GM23338 (cell line): Measurements from ENCODE around the gene SFT2D1. TPM values are rescaled to one million over a fixed set of nuclear protein-coding genes. Genes with fewer than 3 reads are reported as not detected.

Experiments
- polyA plus RNA-seq: library from polyadenylated mRNA; unstranded; fragments of >200 nt; fragmentation: Nextera tagmentation; extraction: Ambion mirVana; gene quantifications from 2 replicates; pipeline ENCODE4 v1.2.1, GENCODE V29; 2016
- total RNA-seq: library from RNA; depleted of rRNA; stranded (reverse); fragments of >200 nt; shearing (Covaris generic); gene quantifications from 2 replicates; pipeline ENCODE4 v1.2.3, GENCODE V29; 2014; rRNA removed

SFT2D1 gene
- total and polyA plus RNA-seq, 2 experiments from 2014 or later = 74.7 to 120 TPM

Other genes with a start within 250 kb of the SFT2D1 start
- 0.39 TPM in 1 of 2 replicates, not detected in the other for gene TBXT, start 174.7 kb downstream of the SFT2D1 start, total RNA-seq
- gene TBXT, start 174.7 kb downstream of the SFT2D1 start, polyA plus RNA-seq = 0.23 and 0.42 TPM in 2 replicates
- 0.08 and 0.24 TPM in 2 replicates for gene PRR18, start 34.2 kb downstream of the SFT2D1 start, total RNA-seq
- 0.40 TPM in 1 of 2 replicates, not detected in the other for gene PRR18, start 34.2 kb downstream of the SFT2D1 start, polyA plus RNA-seq
- gene MPC1, start 40.4 kb upstream of the SFT2D1 start, total RNA-seq = 15.5 and 23.4 TPM in 2 replicates
- 39.4 and 41.9 TPM in 2 replicates for gene MPC1, start 40.4 kb upstream of the SFT2D1 start, polyA plus RNA-seq
- gene RAMACL, start 244.1 kb upstream of the SFT2D1 start, total RNA-seq = 4.0 and 4.2 TPM in 2 replicates
- gene RAMACL, start 244.1 kb upstream of the SFT2D1 start, polyA plus RNA-seq = 0.61 and 0.68 TPM in 2 replicates